Measurements from ENCODE around the gene NRM.

DNA sequence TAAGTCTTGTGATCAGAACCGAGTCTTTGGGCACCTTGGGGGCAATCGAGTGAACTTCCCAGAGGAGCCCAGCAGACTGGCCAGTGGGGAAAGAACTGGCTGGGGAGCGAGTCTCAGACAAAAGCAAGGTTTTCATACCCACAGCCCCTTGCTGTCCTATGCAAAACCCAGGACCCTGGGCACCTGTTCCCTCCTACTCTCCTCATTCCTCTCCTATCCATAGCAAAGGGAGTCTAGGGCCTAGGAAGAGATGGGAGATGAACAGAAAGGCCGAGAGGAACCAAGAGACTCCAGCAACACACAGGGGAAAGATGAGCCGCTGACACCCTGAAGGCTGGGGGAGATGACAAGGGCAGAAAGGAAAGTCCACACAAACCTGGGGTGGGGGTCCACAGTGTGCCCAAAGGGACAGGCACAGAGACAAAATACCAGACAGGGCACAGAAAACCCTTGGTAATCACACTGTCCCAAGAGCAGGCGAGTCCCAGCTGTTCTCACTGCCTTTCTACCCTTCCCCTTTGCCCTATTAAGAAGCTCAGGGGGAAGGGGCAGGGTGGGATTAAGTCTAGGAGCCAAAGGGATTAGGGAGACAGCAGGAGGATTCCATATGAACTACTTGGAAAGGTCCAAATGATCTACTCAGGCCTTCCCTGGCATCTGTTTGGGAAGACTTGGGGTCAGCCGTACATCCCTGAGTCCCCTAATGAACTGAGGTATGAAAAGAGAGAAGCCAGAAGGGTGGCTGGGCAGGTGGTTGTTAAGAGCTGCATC, 10.8 kb downstream of the NRM start:
- TF ChIP-seq, protein P1, sequence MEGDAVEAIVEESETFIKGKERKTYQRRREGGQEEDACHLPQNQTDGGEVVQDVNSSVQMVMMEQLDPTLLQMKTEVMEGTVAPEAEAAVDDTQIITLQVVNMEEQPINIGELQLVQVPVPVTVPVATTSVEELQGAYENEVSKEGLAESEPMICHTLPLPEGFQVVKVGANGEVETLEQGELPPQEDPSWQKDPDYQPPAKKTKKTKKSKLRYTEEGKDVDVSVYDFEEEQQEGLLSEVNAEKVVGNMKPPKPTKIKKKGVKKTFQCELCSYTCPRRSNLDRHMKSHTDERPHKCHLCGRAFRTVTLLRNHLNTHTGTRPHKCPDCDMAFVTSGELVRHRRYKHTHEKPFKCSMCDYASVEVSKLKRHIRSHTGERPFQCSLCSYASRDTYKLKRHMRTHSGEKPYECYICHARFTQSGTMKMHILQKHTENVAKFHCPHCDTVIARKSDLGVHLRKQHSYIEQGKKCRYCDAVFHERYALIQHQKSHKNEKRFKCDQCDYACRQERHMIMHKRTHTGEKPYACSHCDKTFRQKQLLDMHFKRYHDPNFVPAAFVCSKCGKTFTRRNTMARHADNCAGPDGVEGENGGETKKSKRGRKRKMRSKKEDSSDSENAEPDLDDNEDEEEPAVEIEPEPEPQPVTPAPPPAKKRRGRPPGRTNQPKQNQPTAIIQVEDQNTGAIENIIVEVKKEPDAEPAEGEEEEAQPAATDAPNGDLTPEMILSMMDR (conservative IDR thresholded peaks at IDR 0.05; ENCODE audit: low read depth in 2 of 2), result no peak
- no peak for TF ChIP-seq EZH2 (IDR thresholded peaks at IDR 0.05; ENCODE audit: low read depth, unreplicated experiment)
- TF ChIP-seq POLR2AphosphoS5 (IDR thresholded peaks at IDR 0.05; ENCODE audit: low read depth), result no peak
